ENCODE data around the gene B9D1. TPM values are rescaled to one million over a fixed set of nuclear protein-coding genes. Genes with fewer than 3 reads are reported as not detected.
A peak's percentile ranks its signal among the peaks of the same experiment; 100 is the strongest.

B9D1 gene
- total and polyA plus RNA-seq, 9 of the 15 experiments (the other 6 are each of a cell fraction or from before 2014, with no cell fraction given): 8.9 to 28.0 (median 17.9) TPM

GRCh38 chr17:19364699-19365498, 2.4 kb upstream of the B9D1 start:
- peaks cover 9% of the 10 kb centered on the region; the same call in 2 of the 3 replicates for H3K79me2 ChIP-seq (ENCODE audit: control insufficient read depth, insufficient read depth, low read length)
- ATAC-seq: no peak
- H3K4me1 ChIP-seq (replicated peaks in 1 of 2; ENCODE audit: control insufficient read depth in 2 of 2, insufficient read depth in 2 of 2, low read length in 2 of 2): peaks cover 6 to 24% of the 10 kb centered on the region in 2 experiments; a peak in 4 of 5 replicates
- H3K9me1 ChIP-seq (ENCODE audit: control insufficient read depth, insufficient read depth, low read length): no peaks in the 10 kb centered on the region
- no peak for DNase-seq (ENCODE audit: extremely low read depth in 1 of 4, low spot score in 3 of 4)
- H3K4me3 ChIP-seq: no peak overlapping the region
- H3K27me3 ChIP-seq (ENCODE audit: control insufficient read depth in 2 of 2, insufficient read depth in 2 of 2, low read length in 2 of 2): no peaks in the 10 kb centered on the region
- no peak overlapping the region for H3K4me2 ChIP-seq (ENCODE audit: insufficient read depth, low read length)
- H4K20me1 ChIP-seq (replicated peaks; ENCODE audit: control insufficient read depth, insufficient read depth, low read length): no peaks in the 10 kb centered on the region
- FAIRE-seq: no peak
- H3K36me3 ChIP-seq (ENCODE audit: control insufficient read depth, insufficient read depth, low read length): no peaks in the 10 kb centered on the region
- POLR2A ChIA-PET: interaction anchor here (1.0 to 2.4 kb wide), 3 partner anchors 9 to 13 kb away, joined by 3 to 9 read pairs (median 5); partner anchors contain the start of gene MAPK7
- CTCF ChIA-PET (ENCODE audit: low intra/inter-chr PET ratio): interaction anchor here (1.1 kb wide), 1 partner anchor 82 kb away, joined by 4 read pairs; no protein-coding TSS in a partner anchor
- in situ Hi-C loops (cut with MboI) (loop anchor here (5.0 to 10.0 kb wide), 2 partner anchors 82 to 400 kb away; no protein-coding TSS in a partner anchor), intact Hi-C loops (cut with micrococcal nuclease) (no loop called here)
- H3K9me3 ChIP-seq (replicated peaks; ENCODE audit: control insufficient read depth, insufficient read depth, low read depth, low read length): no peaks in the 10 kb centered on the region
- no peak overlapping the region for H2AFZ ChIP-seq (ENCODE audit: low read depth, low read length)
- H3K9ac ChIP-seq (ENCODE audit: insufficient read depth in 1 of 2, low read depth in 2 of 2, low read length in 2 of 2): 0 out of 4 replicates have a peak overlapping the region, but pooled peaks of 1 of the 2 experiments have one; percentile 17
- H3K27ac ChIP-seq (ENCODE audit: extremely low read depth, low read depth, low read length): no peak overlapping the region
- WGBS (ENCODE audit: insufficient coverage, low coverage, missing lambda C conversion rate): 35% methylated on average over 7 of the region's 14 CpGs
- no TSS peak for BruUV-seq (replicated peaks)
- TF ChIP-seq BCLAF1 (IDR thresholded peaks at IDR 0.05; ENCODE audit: borderline replicate concordance in 1 of 2, control insufficient read depth in 1 of 2, low read depth in 2 of 2, low read length in 1 of 2) (no peak), E2F8 (IDR thresholded peaks at IDR 0.05; ENCODE audit: low read depth, partially characterized antibody) (no peak), ZNF384 (IDR thresholded peaks at IDR 0.05; ENCODE audit: low read depth, low read length) (no peak), POLR3A (IDR thresholded peaks at IDR 0.05; ENCODE audit: borderline replicate concordance, extremely low read depth, insufficient read depth, insufficient read length) (no peak), ZBTB8A (IDR thresholded peaks at IDR 0.05; ENCODE audit: partially characterized antibody) (no peak), GTF2E2 (tag; IDR thresholded peaks at IDR 0.05) (no peak), ZNF449 (CRISPR knock-in tag; IDR thresholded peaks at IDR 0.05) (no peak), PCBP1 (IDR thresholded peaks at IDR 0.05; ENCODE audit: low read depth, low read length, poor library complexity, severe bottlenecking) (no peak), PTRF (tag; IDR thresholded peaks at IDR 0.05) (no peak), ZFPM2 (CRISPR knock-in tag; IDR thresholded peaks at IDR 0.05) (no peak), POLR2B (IDR thresholded peaks at IDR 0.05; ENCODE audit: low read depth, partially characterized antibody) (no peak), RAD21 (CRISPR knock-in tag; conservative IDR thresholded peaks at IDR 0.05 in 1 of 2, IDR thresholded peaks at IDR 0.05 in 1 of 2) (no peak)

Data from K562 (cell line).